RWPE1 (cell line): ENCODE results near the gene KIF5C.

Experiments used
- CTCF ChIA-PET: fragments of 350-600 bp; sonication (Branson Sonifier 250); formaldehyde crosslinking; extraction: SDS; loops from one replicate; lab custom pipeline; 2021; lab: Yijun Ruan, JAX
- POLR2A ChIA-PET: fragments of 400-600 bp; formaldehyde crosslinking; extraction: SDS; loops from one replicate; lab custom pipeline; 2020; ENCODE audit warnings: antibody characterized with exemption; ENCODE audit not compliant: low non-redundant PET; lab: Yijun Ruan, JAX
- DNase-seq: peaks from one replicate; pipeline ENCODE4 v3.0.0; 2012; ENCODE audit warnings: low spot score
- H3K27ac ChIP-seq: fragments of 450-650 bp; 2 replicates; pipeline ENCODE4 v1.5.1; 2017
- TF ChIP-seq, protein P1 (sequence below): fragments of 450-650 bp; conservative IDR thresholded peaks from 2 replicates; pipeline ENCODE4 v1.5.1; 2017; ENCODE audit warnings: low read depth, mild to moderate bottlenecking

KIF5C gene

DNA sequence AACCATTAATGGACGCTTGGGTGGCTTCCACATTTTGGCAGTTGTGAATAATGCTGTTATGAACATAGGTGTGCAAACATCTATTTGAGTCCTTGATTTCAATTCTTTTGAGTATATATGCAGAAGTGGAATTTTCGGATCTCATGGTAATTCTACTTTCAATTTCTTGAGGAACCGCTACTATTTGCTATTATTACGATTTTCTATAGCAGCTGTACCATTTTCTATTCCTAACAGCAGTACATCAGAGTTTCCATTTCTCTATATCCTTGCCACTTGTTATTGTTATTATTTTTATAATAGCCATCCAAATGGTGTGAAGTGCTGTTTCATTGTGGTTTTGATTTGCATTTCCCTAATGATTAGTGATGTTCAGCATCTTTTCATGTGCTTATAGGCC is 69.5 kb downstream of the KIF5C start:
- POLR2A ChIA-PET, result no interaction called here
- CTCF ChIA-PET, result no interaction called here
- TF ChIP-seq, protein P1, sequence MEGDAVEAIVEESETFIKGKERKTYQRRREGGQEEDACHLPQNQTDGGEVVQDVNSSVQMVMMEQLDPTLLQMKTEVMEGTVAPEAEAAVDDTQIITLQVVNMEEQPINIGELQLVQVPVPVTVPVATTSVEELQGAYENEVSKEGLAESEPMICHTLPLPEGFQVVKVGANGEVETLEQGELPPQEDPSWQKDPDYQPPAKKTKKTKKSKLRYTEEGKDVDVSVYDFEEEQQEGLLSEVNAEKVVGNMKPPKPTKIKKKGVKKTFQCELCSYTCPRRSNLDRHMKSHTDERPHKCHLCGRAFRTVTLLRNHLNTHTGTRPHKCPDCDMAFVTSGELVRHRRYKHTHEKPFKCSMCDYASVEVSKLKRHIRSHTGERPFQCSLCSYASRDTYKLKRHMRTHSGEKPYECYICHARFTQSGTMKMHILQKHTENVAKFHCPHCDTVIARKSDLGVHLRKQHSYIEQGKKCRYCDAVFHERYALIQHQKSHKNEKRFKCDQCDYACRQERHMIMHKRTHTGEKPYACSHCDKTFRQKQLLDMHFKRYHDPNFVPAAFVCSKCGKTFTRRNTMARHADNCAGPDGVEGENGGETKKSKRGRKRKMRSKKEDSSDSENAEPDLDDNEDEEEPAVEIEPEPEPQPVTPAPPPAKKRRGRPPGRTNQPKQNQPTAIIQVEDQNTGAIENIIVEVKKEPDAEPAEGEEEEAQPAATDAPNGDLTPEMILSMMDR, result no peak
- no peak overlapping the region for H3K27ac ChIP-seq
- DNase-seq, result no peak

DNA sequence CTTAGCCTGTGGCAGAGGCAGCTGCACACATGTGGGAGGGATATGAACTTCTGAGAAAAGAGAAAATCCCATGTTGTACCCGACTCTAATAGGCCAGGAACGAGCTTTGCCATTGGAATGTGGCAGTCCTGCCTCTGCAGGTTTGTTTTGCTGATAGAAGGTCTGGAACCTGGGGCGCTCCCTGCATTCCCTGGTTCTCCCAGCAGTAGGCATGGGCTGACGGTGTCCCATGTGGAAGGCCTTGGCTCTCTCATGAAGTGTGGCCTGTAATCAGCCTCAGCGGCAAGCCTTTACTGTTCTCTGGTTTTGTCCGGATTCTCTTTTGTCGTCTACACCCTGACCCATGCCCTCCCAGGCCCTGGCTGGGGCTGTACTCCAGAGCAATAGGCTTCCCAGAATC is 72.3 kb downstream of the KIF5C start:
- no peak overlapping the region for H3K27ac ChIP-seq
- DNase-seq, result no peak
- TF ChIP-seq, protein P1, result no peak
- ChIA-PET POLR2A (no interaction called here), CTCF (no interaction called here)

DNA sequence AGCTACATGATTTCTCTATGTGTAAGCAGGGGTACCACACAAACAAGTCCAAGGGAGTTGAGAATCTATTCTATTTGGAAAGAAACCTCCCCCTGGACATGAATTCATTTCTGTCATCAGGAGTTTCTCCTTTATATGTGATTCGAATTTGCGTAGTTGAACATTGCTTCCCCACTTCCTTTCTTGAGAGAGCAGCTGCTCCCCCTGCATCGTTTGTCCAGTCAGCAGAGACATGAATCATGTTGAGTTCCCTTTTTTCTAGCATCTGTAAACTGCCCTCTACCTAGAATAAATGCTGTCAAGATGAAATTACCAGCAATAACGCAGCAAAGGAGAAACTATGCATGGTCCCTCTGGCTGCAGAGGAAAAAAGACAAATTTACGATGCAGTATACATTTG is 73.8 kb downstream of the KIF5C start:
- no peak for DNase-seq
- ChIA-PET POLR2A (no interaction called here), CTCF (no interaction called here)
- no peak overlapping the region for H3K27ac ChIP-seq
- TF ChIP-seq, protein P1, result no peak

DNA sequence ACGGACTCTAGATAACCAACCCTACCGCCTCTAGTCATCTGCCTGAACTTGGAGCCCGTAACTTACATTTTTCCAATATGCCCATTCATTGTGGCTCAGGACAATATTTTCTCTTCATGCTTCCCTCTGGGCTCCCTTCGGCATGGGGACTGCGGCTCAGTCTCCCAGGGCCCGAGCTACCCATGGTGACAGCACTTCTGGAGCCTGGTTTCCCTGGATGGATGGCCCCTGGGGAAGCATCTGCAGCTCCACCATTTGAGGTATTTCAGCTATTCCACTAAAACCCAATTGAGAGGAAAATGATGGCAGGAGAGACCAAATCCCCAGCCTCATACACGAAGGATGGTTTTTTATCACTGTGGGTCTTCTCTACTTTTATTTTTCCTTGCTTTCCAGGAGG is 74.3 kb downstream of the KIF5C start:
- TF ChIP-seq, protein P1, result no peak
- no peak for DNase-seq
- ChIA-PET CTCF (no interaction called here), POLR2A (no interaction called here)
- H3K27ac ChIP-seq, result no peak overlapping the region

DNA sequence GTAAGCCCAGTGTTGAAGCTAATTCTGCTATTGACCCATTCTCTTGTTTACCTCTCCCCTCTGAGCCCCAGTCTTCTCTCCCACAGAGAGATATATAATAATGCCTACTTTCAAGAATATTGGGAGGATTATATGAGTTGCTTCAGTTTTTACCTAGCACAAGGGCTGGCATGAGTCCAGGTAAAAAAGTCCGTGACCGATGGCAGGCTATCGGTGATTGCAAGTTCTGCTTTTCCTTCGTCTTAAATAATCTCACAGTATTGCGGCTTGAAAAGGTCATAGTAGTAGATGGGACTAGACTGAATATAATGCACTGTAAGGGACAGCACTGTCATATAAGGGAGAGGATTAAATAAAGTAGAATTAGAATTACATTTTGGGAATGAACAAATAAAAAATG is 77.6 kb downstream of the KIF5C start:
- ChIA-PET POLR2A (no interaction called here), CTCF (no interaction called here)
- no peak for DNase-seq
- no peak overlapping the region for H3K27ac ChIP-seq
- TF ChIP-seq, protein P1, result no peak

DNA sequence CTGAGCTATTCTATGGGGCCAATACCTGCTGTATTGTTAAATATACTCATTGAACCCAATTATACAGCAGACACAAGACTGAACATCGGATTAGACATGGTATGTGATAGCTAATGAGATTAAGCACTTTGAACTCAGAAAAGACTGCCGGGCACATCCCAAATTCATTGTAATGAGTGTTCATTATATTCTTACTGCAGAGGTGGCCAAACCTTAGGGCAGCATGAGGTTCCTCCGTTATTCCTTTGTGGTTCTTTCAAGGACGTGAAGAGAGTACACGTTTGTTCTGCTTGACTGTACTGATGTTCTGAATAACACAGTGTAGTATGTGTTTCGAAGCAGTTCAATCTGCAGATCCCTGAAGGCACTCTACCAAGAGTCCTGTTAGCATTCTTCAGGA is 78.4 kb downstream of the KIF5C start:
- TF ChIP-seq, protein P1, result no peak
- no peak for DNase-seq
- ChIA-PET CTCF (no interaction called here), POLR2A (no interaction called here)
- H3K27ac ChIP-seq, result no peak overlapping the region

DNA sequence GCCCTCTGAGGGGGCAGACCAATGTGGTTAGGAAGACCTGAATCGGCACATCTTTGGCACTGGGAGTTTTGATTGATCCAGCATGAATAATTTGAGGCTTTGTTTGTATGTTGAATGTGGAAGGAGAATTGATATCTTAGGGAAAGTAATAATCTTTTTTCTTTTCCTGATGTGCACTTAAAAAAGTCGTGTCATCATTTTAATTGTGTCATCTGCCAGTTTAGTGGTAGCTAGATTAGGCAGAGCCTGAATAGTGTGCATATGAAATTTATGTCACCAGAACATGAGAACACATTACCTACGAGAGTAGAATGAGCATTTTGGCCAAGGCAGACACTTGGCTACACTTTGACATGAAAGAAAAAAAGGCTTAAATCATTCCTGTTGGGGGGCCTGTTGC is 79.5 kb downstream of the KIF5C start:
- ChIA-PET CTCF (no interaction called here), POLR2A (no interaction called here)
- TF ChIP-seq, protein P1, result no peak
- H3K27ac ChIP-seq, result no peak overlapping the region
- no peak for DNase-seq
